Measurements from ENCODE around the gene TPPP2.
A peak's percentile ranks its signal among the peaks of the same experiment; 100 is the strongest.

Gene TPPP2

DNA sequence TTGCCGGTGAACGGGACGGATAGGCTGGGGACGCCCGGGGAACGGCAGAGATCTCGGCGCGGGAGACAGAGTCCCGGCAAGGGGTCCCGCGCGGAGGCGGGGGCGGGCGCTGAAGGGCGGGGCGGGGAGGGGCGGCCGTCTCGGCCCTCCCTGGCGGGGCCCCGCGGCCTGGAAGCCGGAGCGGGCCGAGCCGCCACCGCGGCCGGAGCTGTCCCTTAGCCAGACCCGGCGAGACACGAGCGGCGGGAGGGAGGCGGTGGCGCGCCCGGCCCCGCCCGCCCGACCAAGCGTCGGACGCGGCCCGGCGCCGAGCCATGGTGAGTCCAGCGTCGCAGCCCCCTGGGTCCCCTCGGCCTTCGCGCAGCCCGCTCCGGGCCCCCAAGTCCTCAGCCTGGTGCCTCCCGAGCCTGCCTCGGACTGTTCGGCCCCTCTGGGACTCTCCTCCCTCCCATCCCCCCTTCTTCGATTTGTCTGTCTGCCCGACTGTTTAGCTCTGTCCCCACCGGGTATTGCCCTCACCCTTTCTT, 40.1 kb downstream of the TPPP2 start, which contains the start of gene ARHGEF40:
Gene ARHGEF40, plus strand, starts transcription at position 222 of the 527 bp plus-strand sequence. Its CDS starts 93 bp downstream, at position 315.
- under 1% methylated on average over 45 of the region's 63 CpGs for WGBS
- Histone ChIP-seq H4K8ac (ENCODE audit: low read length) (peak within 1 kb of the TSS; percentile 90), H2AFZ (ENCODE audit: low read depth, low read length) (peak within 1 kb of the TSS; percentile 72), H2BK15ac (ENCODE audit: low read depth, poor library complexity, severe bottlenecking) (peak within 1 kb of the TSS; percentile 99), H3K4me1 (ENCODE audit: control insufficient read depth, insufficient read depth, low read depth, low read length) (peaks cover 29% of the 10 kb centered on the region), H3K4me2 (ENCODE audit: low read length, poor library complexity, severe bottlenecking) (peak within 1 kb of the TSS; percentile 95), H3K4me3 (ENCODE audit: insufficient read depth in 1 of 2, low read depth in 1 of 2, low read length in 2 of 2) (peak within 1 kb of the TSS; percentile 84 to 92), H3K18ac (ENCODE audit: low read depth in 1 of 2, low read length in 2 of 2) (peak within 1 kb of the TSS; percentile 92 to 94), H3K27ac (ENCODE audit: low read length, poor library complexity, severe bottlenecking) (peak within 1 kb of the TSS; percentile 100), H4K91ac (ENCODE audit: low read length) (peak within 1 kb of the TSS; percentile 89), H2BK120ac (ENCODE audit: low read depth, low read length) (peak within 1 kb of the TSS; percentile 84), H3K9ac (ENCODE audit: low read length) (peak within 1 kb of the TSS; percentile 88), H2BK12ac (ENCODE audit: low read length in 2 of 2) (peak within 1 kb of the TSS; percentile 90), H3K4ac (ENCODE audit: low read depth in 1 of 2, low read length in 2 of 2) (peak within 1 kb of the TSS; percentile 79 to 96), H3K36me3 (ENCODE audit: control insufficient read depth in 1 of 2, insufficient read depth in 2 of 2, low read depth in 1 of 2, low read length in 2 of 2) (peaks cover 24 to 25% of the 10 kb centered on the region in 2 experiments), H3K23ac (ENCODE audit: low read length in 2 of 2) (peak within 1 kb of the TSS in 1 of 2 experiments; percentile 63), H3K79me1 (replicated peaks; ENCODE audit: low read length, poor library complexity, severe bottlenecking) (peaks cover 26% of the 10 kb centered on the region), H2AK5ac (ENCODE audit: low read length, severe bottlenecking) (peak within 1 kb of the TSS; percentile 82), H3K27me3 (ENCODE audit: control insufficient read depth in 1 of 2, insufficient read depth in 1 of 2, low read length in 2 of 2) (no peaks in the 10 kb centered on the region), H3K14ac (ENCODE audit: low read length in 2 of 2) (peak within 1 kb of the TSS in 1 of 2 experiments; percentile 97), H3K9me3 (ENCODE audit: control insufficient read depth, low read length) (no peaks in the 10 kb centered on the region), H2BK5ac (ENCODE audit: low read depth, low read length, poor library complexity, severe bottlenecking) (peak within 1 kb of the TSS; percentile 91)
- DNase-seq = peak; percentile 53

DNA sequence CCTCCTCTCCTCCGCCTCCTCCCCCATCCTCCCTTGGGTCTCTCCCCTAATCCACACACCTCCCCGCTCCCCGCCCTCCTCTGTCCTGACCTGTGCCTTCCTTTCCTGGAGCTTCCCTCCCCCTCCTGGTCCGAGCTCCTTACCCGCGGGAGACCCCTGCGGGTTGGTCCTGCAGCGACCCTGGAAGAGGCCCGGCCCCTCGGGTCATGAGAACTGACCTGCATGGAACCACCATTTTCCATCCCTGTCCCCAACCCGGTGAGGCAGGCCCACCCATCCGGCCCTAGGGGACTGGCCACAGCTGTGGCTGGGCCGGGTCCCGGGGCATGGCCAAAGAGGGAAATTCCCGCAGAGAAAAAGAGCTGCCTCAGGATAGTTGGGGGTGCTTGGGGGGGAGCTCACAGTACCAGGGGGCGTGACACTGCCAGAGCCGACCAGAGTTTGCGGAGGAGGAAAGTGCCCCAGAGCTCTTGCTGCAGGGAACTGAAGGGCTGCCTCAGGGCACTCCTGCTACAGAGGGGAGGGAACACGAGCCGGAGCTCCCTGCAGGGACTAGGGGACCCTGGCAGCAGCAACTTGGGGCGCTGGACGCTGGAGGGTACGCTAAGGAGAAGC, 40.7 kb downstream of the TPPP2 start:
- peak overlapping the region; percentile 90 for H4K8ac ChIP-seq (ENCODE audit: low read length)
- H3K27ac ChIP-seq (ENCODE audit: low read length, poor library complexity, severe bottlenecking) = peak overlapping the region; percentile 100
- H3K27me3 ChIP-seq (ENCODE audit: control insufficient read depth in 1 of 2, insufficient read depth in 1 of 2, low read length in 2 of 2) = no peaks in the 10 kb centered on the region
- H3K9ac ChIP-seq (ENCODE audit: low read length) = peak overlapping the region; percentile 88
- peak overlapping the region; percentile 64 for H2BK120ac ChIP-seq (ENCODE audit: low read depth, low read length)
- peaks cover 30% of the 10 kb centered on the region in 2 experiments for H3K36me3 ChIP-seq (ENCODE audit: control insufficient read depth in 1 of 2, insufficient read depth in 2 of 2, low read depth in 1 of 2, low read length in 2 of 2)
- peak overlapping the region; percentile 79 to 96 for H3K4ac ChIP-seq (ENCODE audit: low read depth in 1 of 2, low read length in 2 of 2)
- H3K9me3 ChIP-seq (ENCODE audit: control insufficient read depth, low read length) = no peaks in the 10 kb centered on the region
- peak; percentile 75 for DNase-seq
- 2% methylated on average over 19 of the region's 23 CpGs for WGBS
- peak overlapping the region; percentile 91 for H3K4me2 ChIP-seq (ENCODE audit: low read length, poor library complexity, severe bottlenecking)
- peak overlapping the region in 1 of 2 experiments; percentile 57 for H3K23ac ChIP-seq (ENCODE audit: low read length in 2 of 2)
- H2AFZ ChIP-seq (ENCODE audit: low read depth, low read length) = peak overlapping the region; percentile 46
- peaks cover 32% of the 10 kb centered on the region for H3K79me1 ChIP-seq (replicated peaks; ENCODE audit: low read length, poor library complexity, severe bottlenecking)
- peak overlapping the region in 1 of 2 experiments; percentile 97 for H3K14ac ChIP-seq (ENCODE audit: low read length in 2 of 2)
- H2BK12ac ChIP-seq (ENCODE audit: low read length in 2 of 2) = peak overlapping the region; percentile 90
- H2BK15ac ChIP-seq (ENCODE audit: low read depth, poor library complexity, severe bottlenecking) = peak overlapping the region; percentile 95
- H2BK5ac ChIP-seq (ENCODE audit: low read depth, low read length, poor library complexity, severe bottlenecking) = peak overlapping the region; percentile 91
- H3K4me1 ChIP-seq (ENCODE audit: control insufficient read depth, insufficient read depth, low read depth, low read length) = peaks cover 29% of the 10 kb centered on the region
- H2AK5ac ChIP-seq (ENCODE audit: low read length, severe bottlenecking) = peak overlapping the region; percentile 82
- H4K91ac ChIP-seq (ENCODE audit: low read length) = peak overlapping the region; percentile 86
- peak overlapping the region; percentile 84 to 92 for H3K4me3 ChIP-seq (ENCODE audit: insufficient read depth in 1 of 2, low read depth in 1 of 2, low read length in 2 of 2)
- peak overlapping the region; percentile 90 to 94 for H3K18ac ChIP-seq (ENCODE audit: low read depth in 1 of 2, low read length in 2 of 2)

DNA sequence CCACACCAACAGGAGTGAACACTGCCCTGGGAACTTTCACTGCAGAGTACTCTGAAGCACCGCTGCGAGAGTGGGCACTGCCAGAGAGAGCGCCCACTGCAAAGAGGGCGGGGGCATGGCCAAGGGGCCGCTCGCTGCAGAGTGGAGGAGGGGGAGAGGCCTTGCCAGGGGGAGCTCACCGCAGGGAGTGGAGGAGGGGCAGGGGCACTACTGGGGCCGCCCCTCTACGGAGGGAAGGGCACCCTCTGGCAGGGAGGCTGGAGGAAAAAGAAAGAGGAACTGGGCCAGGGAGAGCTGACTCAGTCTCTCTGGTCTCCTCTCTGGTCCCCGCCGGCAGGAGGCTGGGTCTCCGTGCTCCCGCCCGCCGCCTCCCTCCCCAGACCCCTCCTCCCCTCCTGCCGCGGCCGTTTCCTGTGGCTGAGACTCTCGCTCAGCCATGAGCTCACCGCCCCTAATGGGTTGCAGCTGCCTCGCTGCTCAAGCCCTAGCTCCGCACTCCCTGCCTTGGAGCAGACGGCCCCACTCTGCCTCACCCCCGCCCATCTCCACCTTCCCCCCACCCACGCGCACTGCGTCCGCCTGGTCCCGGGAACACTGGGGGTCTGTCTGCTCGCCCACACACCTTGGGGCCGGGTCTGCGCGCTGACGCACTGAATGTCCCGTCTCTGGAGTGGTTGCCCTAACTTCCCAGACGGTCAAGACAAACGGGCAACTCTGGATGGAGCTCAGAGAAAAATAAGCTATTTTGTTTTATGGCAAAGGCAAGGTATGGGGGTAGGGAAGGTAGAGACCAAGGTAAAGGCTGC, 41.4 kb downstream of the TPPP2 start:
- H3K4me1 ChIP-seq (ENCODE audit: control insufficient read depth, insufficient read depth, low read depth, low read length) = peaks cover 29% of the 10 kb centered on the region
- peak overlapping the region; percentile 64 for H2BK120ac ChIP-seq (ENCODE audit: low read depth, low read length)
- H3K4ac ChIP-seq (ENCODE audit: low read depth in 1 of 2, low read length in 2 of 2) = peak overlapping the region; percentile 84 to 96
- peak overlapping the region; percentile 91 for H3K4me2 ChIP-seq (ENCODE audit: low read length, poor library complexity, severe bottlenecking)
- H3K79me1 ChIP-seq (replicated peaks; ENCODE audit: low read length, poor library complexity, severe bottlenecking) = peaks cover 39% of the 10 kb centered on the region
- peak overlapping the region; percentile 90 to 94 for H3K18ac ChIP-seq (ENCODE audit: low read depth in 1 of 2, low read length in 2 of 2)
- WGBS = under 1% methylated on average over 35 of the region's 37 CpGs
- peak overlapping the region; percentile 95 for H2BK15ac ChIP-seq (ENCODE audit: low read depth, poor library complexity, severe bottlenecking)
- H3K9me3 ChIP-seq (ENCODE audit: control insufficient read depth, low read length) = no peaks in the 10 kb centered on the region
- peak overlapping the region; percentile 90 for H4K8ac ChIP-seq (ENCODE audit: low read length)
- H3K27ac ChIP-seq (ENCODE audit: low read length, poor library complexity, severe bottlenecking) = peak overlapping the region; percentile 100
- peak overlapping the region; percentile 88 for H3K9ac ChIP-seq (ENCODE audit: low read length)
- H3K27me3 ChIP-seq (ENCODE audit: control insufficient read depth in 1 of 2, insufficient read depth in 1 of 2, low read length in 2 of 2) = no peaks in the 10 kb centered on the region
- H3K4me3 ChIP-seq (ENCODE audit: insufficient read depth in 1 of 2, low read depth in 1 of 2, low read length in 2 of 2) = peak overlapping the region; percentile 84 to 92
- DNase-seq = peak; percentile 96
- H2BK5ac ChIP-seq (ENCODE audit: low read depth, low read length, poor library complexity, severe bottlenecking) = peak overlapping the region; percentile 92
- peak overlapping the region; percentile 90 for H2BK12ac ChIP-seq (ENCODE audit: low read length in 2 of 2)
- peak overlapping the region; percentile 79 for H2AK5ac ChIP-seq (ENCODE audit: low read length, severe bottlenecking)
- H3K23ac ChIP-seq (ENCODE audit: low read length in 2 of 2) = peak overlapping the region in 1 of 2 experiments; percentile 81
- H3K36me3 ChIP-seq (ENCODE audit: control insufficient read depth in 1 of 2, insufficient read depth in 2 of 2, low read depth in 1 of 2, low read length in 2 of 2) = peaks cover 35 to 37% of the 10 kb centered on the region in 2 experiments
- peak overlapping the region; percentile 96 for H4K91ac ChIP-seq (ENCODE audit: low read length)
- peak overlapping the region in 1 of 2 experiments; percentile 97 for H3K14ac ChIP-seq (ENCODE audit: low read length in 2 of 2)
- H2AFZ ChIP-seq (ENCODE audit: low read depth, low read length) = peak overlapping the region; percentile 46

All from mesenchymal stem cell (in vitro differentiated cells and primary cell).